ENCODE data around the gene CNTNAP2. TPM values are rescaled to one million over a fixed set of nuclear protein-coding genes. Genes with fewer than 3 reads are reported as not detected.

The CNTNAP2 gene
- total and polyA plus RNA-seq, 2 of the 8 experiments (the other 6 are each of a cell fraction or from before 2014, with no cell fraction given) = 27.9 to 71.0 TPM

GRCh38 chr7:146514304-146514703, 397.7 kb downstream of the CNTNAP2 start:
- H4K5ac ChIP-seq (ENCODE audit: insufficient read length, low read depth, low read length) = no peak overlapping the region
- H3K36me3 ChIP-seq (ENCODE audit: control insufficient read depth in 2 of 4, insufficient read depth in 4 of 4, low read length in 3 of 4) = no peaks in the 10 kb centered on the region
- FAIRE-seq = no peak

More at GRCh38 chr7:146514304-146514703, 397.7 kb downstream of the CNTNAP2 start:
- no peak overlapping the region for H3K4ac ChIP-seq (replicated peaks; ENCODE audit: insufficient read length, low read depth, low read length)
- no peak overlapping the region for H2BK12ac ChIP-seq (ENCODE audit: low read depth, low read length)
- H3K27me3 ChIP-seq (replicated peaks in 1 of 4; ENCODE audit: control insufficient read depth in 3 of 4, extremely low read depth in 1 of 4, insufficient read depth in 3 of 4, low read length in 3 of 4) = no peaks in the 10 kb centered on the region
- no peak overlapping the region for H2BK5ac ChIP-seq (ENCODE audit: low read depth, low read length)
- no peak overlapping the region for H3K56ac ChIP-seq (replicated peaks; ENCODE audit: insufficient read length, low read depth, low read length)
- DNase-seq (ENCODE audit: low read depth in 1 of 2, low spot score in 2 of 2) = no peak
- H3K4me1 ChIP-seq (replicated peaks in 1 of 4; ENCODE audit: control insufficient read depth in 3 of 4, insufficient read depth in 4 of 4, low read length in 3 of 4) = no peaks in the 10 kb centered on the region
- no peak overlapping the region for H2BK120ac ChIP-seq (replicated peaks; ENCODE audit: low read depth, low read length)
- no peak overlapping the region for H2BK15ac ChIP-seq (ENCODE audit: low read length)
- H2AK5ac ChIP-seq (ENCODE audit: low read depth, low read length) = no peak overlapping the region
- H4K91ac ChIP-seq (replicated peaks; ENCODE audit: insufficient read length, low read length) = no peak overlapping the region
- TF ChIP-seq CBX8 (IDR thresholded peaks at IDR 0.05; ENCODE audit: borderline replicate concordance, low read depth, low read length) = no peak
- H3K23ac ChIP-seq (ENCODE audit: insufficient read length) = no peak overlapping the region
- no peak overlapping the region for H3K18ac ChIP-seq (ENCODE audit: extremely low read depth, low read length)
- 90% methylated on average over 1 of the region's 1 CpG; no CpG with 5 or more reads in 1 of the 2 experiments for WGBS, 2 experiments (ENCODE audit: extremely low coverage in 1 of 2, insufficient coverage in 1 of 2, insufficient read length in 1 of 2, insufficient replicate concordance in 2 of 2, low coverage in 1 of 2, low lambda C conversion rate in 2 of 2, missing lambda C conversion rate in 1 of 2)
- no peak overlapping the region for H3K14ac ChIP-seq (ENCODE audit: insufficient read length)
- H4K20me1 ChIP-seq (replicated peaks in 1 of 2; ENCODE audit: control insufficient read depth in 1 of 2, insufficient read depth in 2 of 2, low read length in 2 of 2) = no peaks in the 10 kb centered on the region
- H3K9ac ChIP-seq (replicated peaks in 1 of 4; ENCODE audit: extremely low read depth in 1 of 4, low read depth in 3 of 4, low read length in 3 of 4) = no peak overlapping the region
- H3K79me2 ChIP-seq (ENCODE audit: control insufficient read depth in 1 of 2, insufficient read depth in 2 of 2, low read length in 2 of 2) = no peaks in the 10 kb centered on the region
- H3K4me3 ChIP-seq (ENCODE audit: extremely low read depth in 1 of 4, insufficient read depth in 2 of 4, low read depth in 3 of 4, low read length in 4 of 4) = no peak overlapping the region
- H3K79me1 ChIP-seq (ENCODE audit: low read depth, low read length) = no peaks in the 10 kb centered on the region
- POLR2A ChIA-PET (ENCODE audit: partially characterized antibody) = no interaction called here
- H2AFZ ChIP-seq (ENCODE audit: low read length) = no peak overlapping the region
- H3K27ac ChIP-seq (ENCODE audit: low read depth, low read length) = no peak overlapping the region
- CTCF ChIA-PET (ENCODE audit: partially characterized antibody) = no interaction called here
- H3K9me3 ChIP-seq (ENCODE audit: insufficient read depth in 2 of 2, low read depth in 1 of 2, low read length in 1 of 2) = peaks cover 11 to 13% of the 10 kb centered on the region in 2 experiments
- H2BK20ac ChIP-seq (ENCODE audit: low read length) = no peak overlapping the region
- no peak overlapping the region for H4K8ac ChIP-seq (ENCODE audit: extremely low read depth, insufficient read depth, low read length)
- no peaks in the 10 kb centered on the region for H3K23me2 ChIP-seq (ENCODE audit: low read depth, low read length)
- H3K4me2 ChIP-seq (ENCODE audit: insufficient read depth in 1 of 2, low read depth in 2 of 2, low read length in 2 of 2) = no peak overlapping the region
